IPS-18a (cell line): ENCODE measurements around the gene CTCFL.

ENCODE experiments used
- H3K27ac ChIP-seq: one replicate; pipeline ENCODE4 v1.5.1; 2013; ENCODE audit warnings: low read length
- H3K27me3 ChIP-seq: one replicate; pipeline ENCODE4 v1.6.1; 2013; ENCODE audit warnings: mild to moderate bottlenecking, low read length; ENCODE audit not compliant: control insufficient read depth, insufficient read depth
- H3K36me3 ChIP-seq: one replicate; pipeline ENCODE4 v1.6.1; 2013; ENCODE audit warnings: low read depth, low read length; ENCODE audit not compliant: control insufficient read depth
- H3K4me1 ChIP-seq: one replicate; pipeline ENCODE4 v1.6.1; 2013; ENCODE audit warnings: low read depth, low read length; ENCODE audit not compliant: control insufficient read depth
- H3K4me3 ChIP-seq: one replicate; pipeline ENCODE4 v1.5.1; 2013; ENCODE audit warnings: low read length
- H3K9ac ChIP-seq: one replicate; pipeline ENCODE4 v1.6.1; 2013; ENCODE audit warnings: mild to moderate bottlenecking, low read length, moderate library complexity
- H3K9me3 ChIP-seq: one replicate; pipeline ENCODE4 v1.6.1; 2013; ENCODE audit warnings: low read depth, low read length; ENCODE audit not compliant: control insufficient read depth

Gene CTCFL

GRCh38 chr20:57543754-57544153, 18.8 kb upstream of the CTCFL start:
- no peak overlapping the region for H3K9ac ChIP-seq
- no peaks in the 10 kb centered on the region for H3K9me3 ChIP-seq
- H3K36me3 ChIP-seq: no peaks in the 10 kb centered on the region
- no peaks in the 10 kb centered on the region for H3K27me3 ChIP-seq
- H3K4me1 ChIP-seq: no peaks in the 10 kb centered on the region
- H3K27ac ChIP-seq: no peak overlapping the region
- no peak overlapping the region for H3K4me3 ChIP-seq

DNA sequence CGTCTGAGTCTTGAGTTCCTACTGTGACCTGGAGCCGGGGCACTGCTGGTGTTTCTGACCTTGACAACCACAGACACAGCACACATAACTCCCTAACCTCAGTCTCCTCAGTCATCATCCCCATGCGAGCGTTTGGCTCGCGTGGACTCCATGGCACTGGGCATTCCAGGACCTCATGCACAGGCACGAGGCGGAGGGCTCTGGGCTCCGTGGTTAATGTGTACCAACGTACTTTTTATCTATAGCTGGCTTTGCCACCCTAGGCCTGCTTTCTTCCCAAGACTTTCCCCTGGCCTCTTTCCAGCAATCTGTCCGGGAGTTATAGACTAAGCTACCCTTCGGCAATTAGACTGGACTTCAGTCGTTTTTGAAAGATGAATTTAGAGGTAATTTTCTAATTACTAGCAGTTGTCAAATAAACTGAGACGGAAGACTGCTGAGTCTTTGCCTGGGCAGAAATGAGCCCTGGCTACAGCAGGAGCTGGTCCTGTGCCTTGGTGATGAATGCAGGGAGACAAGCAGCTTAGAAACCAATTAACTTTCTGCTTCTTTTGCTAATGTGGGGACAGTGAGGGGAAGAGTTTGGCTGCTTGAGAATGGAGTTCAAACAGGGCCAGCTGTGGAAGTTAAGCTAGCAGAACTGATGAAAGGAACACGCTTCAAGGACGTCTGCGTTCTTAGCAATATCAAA, 16.1 kb upstream of the CTCFL start:
- Histone ChIP-seq H3K36me3 (no peaks in the 10 kb centered on the region), H3K4me1 (no peaks in the 10 kb centered on the region), H3K27ac (no peak overlapping the region), H3K9ac (no peak overlapping the region), H3K4me3 (no peak overlapping the region), H3K9me3 (no peaks in the 10 kb centered on the region), H3K27me3 (no peaks in the 10 kb centered on the region)

- no peaks in the 10 kb centered on the region for H3K9me3 ChIP-seq
- no peak overlapping the region for H3K4me3 ChIP-seq
- H3K27me3 ChIP-seq: no peaks in the 10 kb centered on the region
- H3K36me3 ChIP-seq: no peaks in the 10 kb centered on the region
- no peak overlapping the region for H3K27ac ChIP-seq
- H3K9ac ChIP-seq: no peak overlapping the region
- no peaks in the 10 kb centered on the region for H3K4me1 ChIP-seq
These were observed 14.9 kb upstream of the CTCFL start for GRCh38 chr20:57539889-57540288.

DNA sequence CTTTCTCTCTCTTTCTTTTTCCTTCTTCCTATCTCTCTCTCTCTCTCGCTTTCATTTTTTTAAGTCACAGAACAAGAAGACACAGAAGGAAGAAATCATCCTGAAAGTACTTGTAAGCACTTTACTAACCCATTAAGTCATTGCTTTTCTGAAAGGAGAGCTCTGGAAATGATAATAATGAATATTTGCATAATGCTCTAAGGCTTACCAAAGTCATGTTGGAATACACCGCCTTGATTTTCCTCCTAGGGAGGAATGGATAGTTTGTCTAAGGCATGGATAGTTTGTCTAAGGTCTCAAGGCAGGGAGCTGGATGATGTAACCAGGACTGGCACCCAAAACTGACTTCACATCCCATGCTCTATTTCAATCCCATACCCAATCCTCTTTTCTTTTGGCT, 12.9 kb upstream of the CTCFL start:
- H3K27me3 ChIP-seq: no peaks in the 10 kb centered on the region
- no peak overlapping the region for H3K4me3 ChIP-seq
- H3K36me3 ChIP-seq: no peaks in the 10 kb centered on the region
- H3K27ac ChIP-seq: no peak overlapping the region
- H3K9ac ChIP-seq: no peak overlapping the region
- H3K9me3 ChIP-seq: no peaks in the 10 kb centered on the region
- no peaks in the 10 kb centered on the region for H3K4me1 ChIP-seq

GRCh38 chr20:57536771-57537724, 12.1 kb upstream of the CTCFL start:
- no peak overlapping the region for H3K4me3 ChIP-seq
- H3K27me3 ChIP-seq: no peaks in the 10 kb centered on the region
- no peaks in the 10 kb centered on the region for H3K9me3 ChIP-seq
- no peak overlapping the region for H3K9ac ChIP-seq
- H3K36me3 ChIP-seq: no peaks in the 10 kb centered on the region
- H3K4me1 ChIP-seq: no peaks in the 10 kb centered on the region
- no peak overlapping the region for H3K27ac ChIP-seq

- H3K27ac ChIP-seq: no peak overlapping the region
- no peak overlapping the region for H3K9ac ChIP-seq
- H3K27me3 ChIP-seq: no peaks in the 10 kb centered on the region
These were observed 11.3 kb upstream of the CTCFL start for GRCh38 chr20:57536120-57536708.

DNA sequence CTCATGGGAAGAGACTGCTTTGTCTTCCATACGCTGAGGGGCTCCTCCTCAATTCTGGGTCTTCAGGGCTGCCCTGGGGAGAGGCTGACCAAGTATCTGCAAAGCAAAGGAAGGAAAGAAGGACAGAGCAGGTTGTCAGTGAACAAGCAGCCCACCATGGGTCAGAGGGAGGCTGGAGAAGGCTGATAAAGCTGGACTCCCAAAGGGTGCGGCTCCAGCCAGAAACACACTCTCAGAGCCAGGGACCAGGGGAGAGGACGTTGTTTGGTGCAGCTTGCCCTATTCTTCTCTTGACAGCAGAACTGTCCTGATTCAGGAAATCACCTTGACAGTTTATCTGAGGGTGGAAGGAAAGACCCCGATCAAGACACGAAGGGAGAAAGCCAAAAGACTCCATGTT, 10.4 kb upstream of the CTCFL start:
- Histone ChIP-seq H3K4me3 (no peak overlapping the region), H3K9me3 (no peaks in the 10 kb centered on the region), H3K9ac (no peak overlapping the region), H3K27ac (no peak overlapping the region), H3K4me1 (no peaks in the 10 kb centered on the region), H3K27me3 (no peaks in the 10 kb centered on the region), H3K36me3 (no peaks in the 10 kb centered on the region)

More at GRCh38 chr20:57536120-57536708, 11.3 kb upstream of the CTCFL start:
- H3K36me3 ChIP-seq: no peaks in the 10 kb centered on the region
- no peaks in the 10 kb centered on the region for H3K4me1 ChIP-seq
- no peaks in the 10 kb centered on the region for H3K9me3 ChIP-seq
- H3K4me3 ChIP-seq: no peak overlapping the region

DNA sequence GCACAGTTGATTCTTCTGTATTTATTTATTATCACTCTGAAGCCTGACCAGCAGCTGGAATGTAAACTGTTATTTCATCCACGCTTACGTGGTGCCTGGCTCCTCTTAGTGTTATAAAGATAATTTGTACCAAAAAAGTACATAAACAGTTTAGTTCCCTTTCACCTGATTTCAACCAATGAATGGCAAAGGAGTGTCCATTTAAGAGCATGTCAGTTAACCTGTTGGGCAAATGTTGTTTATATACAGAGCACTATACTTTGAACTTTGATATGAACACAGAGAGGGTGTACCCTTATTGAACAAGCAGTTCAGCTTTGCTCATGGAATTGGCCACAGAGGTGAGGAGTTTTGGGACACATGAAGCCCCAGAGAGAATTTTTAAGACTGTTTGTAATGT, 7.2 kb upstream of the CTCFL start:
- Histone ChIP-seq H3K4me3 (no peak overlapping the region), H3K27me3 (no peaks in the 10 kb centered on the region), H3K4me1 (no peaks in the 10 kb centered on the region), H3K27ac (no peak overlapping the region), H3K9ac (no peak overlapping the region), H3K36me3 (no peaks in the 10 kb centered on the region), H3K9me3 (no peaks in the 10 kb centered on the region)

- Histone ChIP-seq H3K36me3 (no peaks in the 10 kb centered on the region), H3K27ac (no peak overlapping the region), H3K4me3 (no peak overlapping the region), H3K4me1 (no peaks in the 10 kb centered on the region), H3K9me3 (no peaks in the 10 kb centered on the region), H3K27me3 (no peaks in the 10 kb centered on the region), H3K9ac (no peak overlapping the region)
These were observed 5.5 kb upstream of the CTCFL start for GRCh38 chr20:57530327-57530981.

DNA sequence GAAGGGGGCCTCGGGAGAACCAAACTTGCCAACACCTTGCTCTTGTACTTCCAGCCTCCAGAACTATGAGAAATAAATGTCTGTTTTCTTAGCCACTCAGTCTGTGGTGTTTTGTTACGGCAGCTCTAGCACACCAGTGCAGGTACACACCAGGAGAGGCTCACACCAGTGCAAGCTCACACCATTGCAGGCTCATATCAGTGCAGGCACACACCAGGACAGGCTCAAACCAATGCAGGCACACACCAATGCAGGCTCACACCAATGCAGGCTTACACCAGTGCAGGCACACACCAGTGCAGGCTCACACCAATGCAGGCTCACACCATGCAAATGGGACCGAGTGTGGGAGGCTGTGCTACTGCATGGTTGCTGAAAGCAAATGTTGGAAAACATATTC, 4.9 kb upstream of the CTCFL start:
- Histone ChIP-seq H3K4me1 (no peaks in the 10 kb centered on the region), H3K36me3 (no peaks in the 10 kb centered on the region), H3K4me3 (no peak overlapping the region), H3K9me3 (no peaks in the 10 kb centered on the region), H3K9ac (no peak overlapping the region), H3K27me3 (no peaks in the 10 kb centered on the region), H3K27ac (no peak overlapping the region)

- H3K36me3 ChIP-seq: no peaks in the 10 kb centered on the region
- no peak overlapping the region for H3K27ac ChIP-seq
- no peaks in the 10 kb centered on the region for H3K9me3 ChIP-seq
- H3K9ac ChIP-seq: no peak overlapping the region
- no peaks in the 10 kb centered on the region for H3K27me3 ChIP-seq
- no peaks in the 10 kb centered on the region for H3K4me1 ChIP-seq
- H3K4me3 ChIP-seq: no peak overlapping the region
These were observed 4.2 kb upstream of the CTCFL start for GRCh38 chr20:57529160-57529585.
